Mesendoderm (in vitro differentiated cells): ENCODE results near the gene HOXC11.

ENCODE experiments used
- DNase-seq: peaks from one replicate; pipeline ENCODE4 v3.0.0; 2013
- H2AK5ac ChIP-seq: 2 replicates; pipeline ENCODE4 v1.6.1; 2013; ENCODE audit warnings: low read length, inconsistent platforms
- H2BK120ac ChIP-seq: 2 replicates; pipeline ENCODE4 v1.6.1; 2013; ENCODE audit warnings: low read depth, mild to moderate bottlenecking, low read length, moderate library complexity, mixed read lengths
- H2BK15ac ChIP-seq: replicated peaks from 2 replicates; pipeline ENCODE4 v1.6.1; 2013; ENCODE audit warnings: low read depth, mild to moderate bottlenecking, moderate library complexity
- H2BK5ac ChIP-seq: 2 replicates; pipeline ENCODE4 v1.6.1; 2013; ENCODE audit warnings: low read length, inconsistent platforms
- H3K18ac ChIP-seq: 2 replicates; pipeline ENCODE4 v1.6.1; 2013; ENCODE audit warnings: mild to moderate bottlenecking, low read length, mixed read lengths
- H3K23ac ChIP-seq: one replicate; pipeline ENCODE4 v1.6.1; 2013; ENCODE audit warnings: low read length
- H3K27ac ChIP-seq: 2 replicates; pipeline ENCODE4 v1.5.1; 2013; ENCODE audit warnings: low read depth, mild to moderate bottlenecking, inconsistent platforms, low read length, moderate library complexity
- H3K27me3 ChIP-seq: 2 replicates; pipeline ENCODE4 v1.6.1; 2013; ENCODE audit warnings: low read length, control low read depth, mild to moderate bottlenecking, inconsistent platforms; ENCODE audit not compliant: insufficient read depth, poor library complexity
- H3K36me3 ChIP-seq: 2 replicates; pipeline ENCODE4 v1.6.1; 2013; ENCODE audit warnings: low read length, inconsistent platforms; ENCODE audit not compliant: control insufficient read depth, insufficient read depth
- H3K4ac ChIP-seq: one replicate; pipeline ENCODE4 v1.6.1; 2013; ENCODE audit warnings: low read depth, mild to moderate bottlenecking, low read length, moderate library complexity
- H3K4me1 ChIP-seq: 2 replicates; pipeline ENCODE4 v1.6.1; 2013; ENCODE audit warnings: low read depth, low read length, inconsistent platforms; ENCODE audit not compliant: control insufficient read depth
- H3K4me2 ChIP-seq: 2 replicates; pipeline ENCODE4 v1.6.1; 2013; ENCODE audit warnings: low read length
- H3K4me3 ChIP-seq: 2 replicates; pipeline ENCODE4 v1.5.1; 2013; ENCODE audit warnings: mild to moderate bottlenecking, low read length
- H3K56ac ChIP-seq: one replicate; pipeline ENCODE4 v1.6.1; 2013; ENCODE audit warnings: low read length
- H3K79me1 ChIP-seq: 2 replicates; pipeline ENCODE4 v1.6.1; 2013; ENCODE audit warnings: low read length, inconsistent platforms
- H3K79me2 ChIP-seq: 2 replicates; pipeline ENCODE4 v1.6.1; 2013; ENCODE audit warnings: mild to moderate bottlenecking, low read length; ENCODE audit not compliant: control insufficient read depth, insufficient read depth
- H3K9ac ChIP-seq: 2 replicates; pipeline ENCODE4 v1.6.1; 2013; ENCODE audit warnings: low read length, inconsistent platforms
- H4K5ac ChIP-seq: one replicate; pipeline ENCODE4 v1.6.1; 2013; ENCODE audit warnings: low read length
- H4K8ac ChIP-seq: one replicate; pipeline ENCODE4 v1.6.1; 2013; ENCODE audit warnings: low read depth, mild to moderate bottlenecking, control low read depth, low read length, moderate library complexity
- WGBS: extraction: QIAGEN DNeasy Blood & Tissue Kit; methylation state at CpG from one replicate; pipeline ENCODE4 v1.1.7; 2013; ENCODE audit warnings: low lambda C conversion rate, missing lambda C conversion rate; ENCODE audit not compliant: insufficient coverage; ENCODE audit errors: extremely low coverage; 5-methylcytosine and 5-hydroxymethylcytosine counted together

Gene HOXC11

GRCh38 chr12:53937596-53938325 is 35.2 kb upstream of the HOXC11 start:
- H2BK120ac ChIP-seq, result no peak overlapping the region
- no peaks in the 10 kb centered on the region for H3K79me2 ChIP-seq
- peaks cover 95% of the 10 kb centered on the region for H3K27me3 ChIP-seq
- H3K4me3 ChIP-seq, result no peak overlapping the region
- H3K79me1 ChIP-seq, result no peaks in the 10 kb centered on the region
- no peak overlapping the region for H4K5ac ChIP-seq
- no peak for DNase-seq
- H3K23ac ChIP-seq, result no peak overlapping the region
- H3K18ac ChIP-seq, result no peak overlapping the region
- H4K8ac ChIP-seq, result no peak overlapping the region
- H2BK5ac ChIP-seq, result no peak overlapping the region
- no peaks in the 10 kb centered on the region for H3K36me3 ChIP-seq
- H3K9ac ChIP-seq, result no peak overlapping the region
- H3K56ac ChIP-seq, result no peak overlapping the region
- no peaks in the 10 kb centered on the region for H3K4me1 ChIP-seq
- H2AK5ac ChIP-seq, result no peak overlapping the region
- no peak overlapping the region for H2BK15ac ChIP-seq
- no peak overlapping the region for H3K4me2 ChIP-seq
- H3K4ac ChIP-seq, result no peak overlapping the region
- H3K27ac ChIP-seq, result no peak overlapping the region
- WGBS, result no CpG with 5 or more reads among the region's 23 CpGs

DNA sequence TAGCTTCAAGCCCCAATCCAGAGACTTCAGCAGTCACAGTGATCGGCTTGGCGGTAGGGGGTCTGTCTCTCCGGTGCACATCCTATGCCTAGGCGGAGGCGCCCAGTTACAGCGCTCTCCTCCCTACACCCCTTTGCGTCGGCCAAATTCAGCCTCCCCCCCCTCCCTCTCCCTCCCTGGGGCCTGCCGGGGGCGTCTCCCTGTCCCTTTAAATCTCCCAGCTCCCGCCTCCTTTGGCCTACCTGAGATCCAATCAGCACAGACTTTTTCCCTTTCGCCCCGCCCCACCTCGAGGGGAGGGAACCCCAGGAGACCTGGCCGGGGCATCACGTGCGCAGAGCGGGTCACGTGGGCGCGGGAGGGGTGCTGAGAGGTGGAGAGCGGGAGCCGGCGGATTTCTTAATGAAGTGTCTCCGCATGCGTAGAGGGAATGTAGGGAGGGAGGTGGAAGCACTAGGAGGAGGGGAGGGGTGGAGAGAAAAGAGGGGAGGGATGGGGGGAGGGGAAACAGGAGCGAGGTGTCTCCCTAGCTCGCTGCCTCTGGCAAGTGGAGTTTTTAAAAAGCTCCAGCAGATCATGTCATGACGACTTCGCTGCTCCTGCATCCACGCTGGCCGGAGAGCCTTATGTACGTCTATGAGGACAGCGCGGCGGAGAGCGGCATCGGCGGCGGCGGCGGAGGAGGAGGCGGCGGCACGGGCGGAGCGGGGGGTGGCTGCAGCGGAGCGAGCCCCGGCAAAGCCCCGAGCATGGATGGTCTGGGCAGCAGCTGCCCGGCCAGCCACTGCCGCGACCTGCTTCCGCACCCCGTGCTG is 34.4 kb upstream of the HOXC11 start, which contains the start of gene HOXC13:
TSS of gene HOXC13 (plus strand) at position 506 of the 815 bp plus-strand sequence. CDS start at position 582, 76 bp downstream.
- Histone ChIP-seq H3K56ac (no peak within 1 kb of the TSS), H3K27me3 (peaks cover 89% of the 10 kb centered on the region), H3K4me2 (no peak within 1 kb of the TSS), H3K79me2 (no peaks in the 10 kb centered on the region), H3K4me3 (no peak within 1 kb of the TSS), H3K36me3 (no peaks in the 10 kb centered on the region), H3K18ac (no peak within 1 kb of the TSS), H4K8ac (no peak within 1 kb of the TSS), H3K9ac (no peak within 1 kb of the TSS), H2BK120ac (no peak within 1 kb of the TSS), H3K79me1 (no peaks in the 10 kb centered on the region), H3K23ac (no peak within 1 kb of the TSS), H3K4me1 (no peaks in the 10 kb centered on the region), H2BK15ac (no peak within 1 kb of the TSS), H3K27ac (no peak within 1 kb of the TSS), H4K5ac (no peak within 1 kb of the TSS), H2AK5ac (no peak within 1 kb of the TSS), H2BK5ac (no peak within 1 kb of the TSS), H3K4ac (no peak within 1 kb of the TSS)
- DNase-seq, result peak; percentile 92
- WGBS, result no CpG with 5 or more reads among the region's 56 CpGs

GRCh38 chr12:53939141-53940108 is 33.5 kb upstream of the HOXC11 start:
- Histone ChIP-seq H3K36me3 (no peaks in the 10 kb centered on the region), H3K27me3 (peaks cover 89% of the 10 kb centered on the region), H3K23ac (no peak overlapping the region), H2BK15ac (no peak overlapping the region), H3K4me1 (no peaks in the 10 kb centered on the region), H4K8ac (no peak overlapping the region), H3K4me2 (no peak overlapping the region), H3K56ac (no peak overlapping the region), H2AK5ac (no peak overlapping the region), H3K27ac (no peak overlapping the region), H2BK120ac (no peak overlapping the region), H3K4me3 (no peak overlapping the region), H3K79me1 (no peaks in the 10 kb centered on the region), H4K5ac (no peak overlapping the region), H3K79me2 (no peaks in the 10 kb centered on the region), H3K18ac (no peak overlapping the region), H2BK5ac (no peak overlapping the region), H3K9ac (no peak overlapping the region), H3K4ac (no peak overlapping the region)
- WGBS, result no CpG with 5 or more reads among the region's 91 CpGs
- peak; percentile 71 for DNase-seq

GRCh38 chr12:53940443-53941014 is 32.4 kb upstream of the HOXC11 start:
- Histone ChIP-seq H2BK120ac (no peak overlapping the region), H2BK15ac (no peak overlapping the region), H3K9ac (no peak overlapping the region), H3K27me3 (peaks cover 89% of the 10 kb centered on the region), H3K4me1 (no peaks in the 10 kb centered on the region), H4K5ac (no peak overlapping the region), H3K18ac (no peak overlapping the region), H3K23ac (no peak overlapping the region), H3K36me3 (no peaks in the 10 kb centered on the region), H2BK5ac (no peak overlapping the region), H3K4me3 (no peak overlapping the region), H3K4me2 (no peak overlapping the region), H4K8ac (no peak overlapping the region), H2AK5ac (no peak overlapping the region), H3K79me1 (no peaks in the 10 kb centered on the region), H3K4ac (no peak overlapping the region), H3K27ac (no peak overlapping the region), H3K79me2 (no peaks in the 10 kb centered on the region), H3K56ac (no peak overlapping the region)
- no peak for DNase-seq
- WGBS, result no CpG with 5 or more reads among the region's 9 CpGs

DNA sequence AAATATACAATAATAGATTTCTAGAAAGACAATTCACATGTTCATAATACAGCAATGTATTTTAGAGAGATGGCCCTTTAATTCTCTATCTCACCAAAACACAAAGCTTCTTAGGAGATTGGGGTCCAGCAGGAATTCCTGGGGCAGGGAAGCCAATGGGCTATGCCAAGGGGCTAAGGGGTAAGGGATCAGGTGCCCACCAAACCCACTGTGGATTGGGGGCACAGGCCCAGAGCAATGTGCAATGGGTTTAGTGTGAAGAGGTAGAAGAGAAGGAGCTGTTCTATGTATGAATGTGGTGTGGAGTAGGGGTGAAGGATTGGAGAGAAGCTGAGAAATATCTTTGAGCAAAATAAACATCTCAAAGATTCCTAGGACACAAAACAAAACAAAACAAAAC is 31.7 kb upstream of the HOXC11 start:
- Histone ChIP-seq H3K4me3 (no peak overlapping the region), H3K79me1 (no peaks in the 10 kb centered on the region), H3K36me3 (no peaks in the 10 kb centered on the region), H2BK5ac (no peak overlapping the region), H3K27me3 (peaks cover 89% of the 10 kb centered on the region), H4K5ac (no peak overlapping the region), H3K4me2 (no peak overlapping the region), H2AK5ac (no peak overlapping the region), H3K18ac (no peak overlapping the region), H2BK15ac (no peak overlapping the region), H3K79me2 (no peaks in the 10 kb centered on the region), H3K56ac (no peak overlapping the region), H3K9ac (no peak overlapping the region), H3K23ac (no peak overlapping the region), H2BK120ac (no peak overlapping the region), H3K4me1 (no peaks in the 10 kb centered on the region), H3K4ac (no peak overlapping the region), H4K8ac (no peak overlapping the region), H3K27ac (no peak overlapping the region)
- no peak for DNase-seq
